HepG2 (cell line): Measurements from ENCODE around the gene ZNF800. TPM values are rescaled to one million over a fixed set of nuclear protein-coding genes. Genes with fewer than 3 reads are reported as not detected.

ENCODE experiments used
- ATAC-seq: fragments of 200-7000 bp; cut with Tn5 transposase; 3 replicates; pipeline ENCODE4 v1.9.1; 2020; ENCODE audit warnings: mild to moderate bottlenecking, moderate library complexity
- BruUV-seq: library from RNA; stranded (reverse); fragments of 400-500 nt; replicated peaks from 2 replicates; lab custom pipeline; 2021; lab: Mats Ljungman, UMichigan
- CTCF ChIA-PET: fragments of 300-600 bp; formaldehyde crosslinking; extraction: SDS; loops from one replicate; lab custom pipeline; 2021; ENCODE audit warnings: low total read pairs, inconsistent platforms, low intra/inter-chr PET ratio; lab: Yijun Ruan, JAX
- POLR2A ChIA-PET: fragments of 350-600 bp; sonication (Branson Sonifier 250); formaldehyde crosslinking; loops from one replicate; lab custom pipeline; 2020; ENCODE audit warnings: antibody characterized with exemption, inconsistent platforms; lab: Yijun Ruan, JAX
- DNase-seq: peaks from one replicate; pipeline ENCODE4 v3.0.0-alpha.2; 2015; ENCODE audit warnings: low spot score
- FAIRE-seq: peaks from 3 replicates; lab custom pipeline; 2011; peaks lifted over from hg19 to GRCh38; lab: Jason Lieb, UNC
- H2AFZ ChIP-seq: one replicate; pipeline ENCODE4 v1.6.1; 2011; ENCODE audit warnings: low read length, inconsistent platforms
- H3K27ac ChIP-seq: fragments of 300-600 bp; 3 replicates; pipeline ENCODE4 v1.8.0; 2011; ENCODE audit warnings: mixed run types, mild to moderate bottlenecking, mixed read lengths, low read length, inconsistent platforms; ENCODE audit not compliant: insufficient read depth; ENCODE audit errors: extremely low read length
- H3K27me3 ChIP-seq, 2 experiments: fragments of 200-600 bp in 1 of 2; 2 replicates in 1 of 2; 3 replicates in 1 of 2; pipeline versions ENCODE4 v1.6.0 to v1.8.0; 2011; ENCODE audit warnings: low read length in 2 of 2, mild to moderate bottlenecking in 2 of 2, moderate library complexity in 2 of 2, inconsistent platforms in 1 of 2; ENCODE audit not compliant: insufficient read depth in 2 of 2, control insufficient read depth in 1 of 2
- H3K36me3 ChIP-seq, 2 experiments: fragments of 200-600 bp in 1 of 2; replicated peaks in 1 of 2; 2 replicates in 1 of 2; 3 replicates in 1 of 2; pipeline versions ENCODE4 v1.5.1 to v1.8.0; 2011; ENCODE audit warnings: low read length in 2 of 2, inconsistent platforms in 1 of 2; ENCODE audit not compliant: insufficient read depth in 2 of 2, control insufficient read depth in 1 of 2
- H3K4me1 ChIP-seq: 2 replicates; pipeline ENCODE4 v1.5.1; 2012; ENCODE audit warnings: low read length, inconsistent platforms; ENCODE audit not compliant: insufficient read depth
- H3K4me2 ChIP-seq: 2 replicates; pipeline ENCODE4 v1.6.0; 2011; ENCODE audit warnings: low read depth, low read length, inconsistent platforms
- H3K4me3 ChIP-seq, 3 experiments: fragments of 200-600 bp in 1 of 3; sonication (generic), shearing (Covaris generic) in 1 of 3; replicated peaks in 1 of 3; 2 replicates each; pipeline ENCODE4 v1.5.1; 2011 to 2016; ENCODE audit warnings: low read length in 3 of 3, inconsistent platforms in 2 of 3, low read depth in 2 of 3, mild to moderate bottlenecking in 2 of 3, control low read depth in 1 of 3, mixed read lengths in 1 of 3; ENCODE audit not compliant: insufficient read depth in 1 of 3
- H3K79me2 ChIP-seq: one replicate; pipeline ENCODE4 v1.6.1; 2011; ENCODE audit warnings: low read length, inconsistent platforms; ENCODE audit not compliant: insufficient read depth
- H3K9ac ChIP-seq: 2 replicates; pipeline ENCODE4 v1.6.0; 2011; ENCODE audit warnings: mild to moderate bottlenecking, low read depth, low read length, inconsistent platforms; ENCODE audit not compliant: insufficient read depth
- H3K9me3 ChIP-seq: 2 replicates; pipeline ENCODE4 v1.5.1; 2012; ENCODE audit warnings: mild to moderate bottlenecking, low read length
- H4K20me1 ChIP-seq: 2 replicates; pipeline ENCODE4 v1.6.0; 2011; ENCODE audit warnings: inconsistent platforms, mild to moderate bottlenecking, low read length, moderate library complexity; ENCODE audit not compliant: insufficient read depth
- CENPT ChIP-seq: sonication (generic); formaldehyde crosslinking; IDR thresholded peaks from 2 replicates; pipeline ENCODE4 v1.8.0; 2022; ENCODE audit warnings: low read depth, mild to moderate bottlenecking, moderate library complexity, missing genetic modification reagents
- DNMT1 ChIP-seq: sonication (generic); formaldehyde crosslinking; IDR thresholded peaks from 2 replicates; pipeline ENCODE4 v1.5.1; 2020; ENCODE audit warnings: mild to moderate bottlenecking, missing genetic modification reagents
- FOXM1 ChIP-seq: sonication (generic); formaldehyde crosslinking; IDR thresholded peaks from 2 replicates; pipeline ENCODE4 v1.5.0; 2020; ENCODE audit warnings: missing genetic modification reagents
- KDM1A ChIP-seq: IDR thresholded peaks from 2 replicates; pipeline ENCODE4 v1.6.1; 2016; ENCODE audit warnings: missing compliant biosample characterization
- MTF1 ChIP-seq: sonication (generic); formaldehyde crosslinking; IDR thresholded peaks from 2 replicates; pipeline ENCODE4 v1.5.0; 2020; ENCODE audit warnings: missing genetic modification reagents
- SATB2 ChIP-seq: sonication (generic); formaldehyde crosslinking; IDR thresholded peaks from 2 replicates; pipeline ENCODE4 v1.5.0; 2020; ENCODE audit warnings: missing genetic modification reagents
- SKI ChIP-seq: fragments of 450-650 bp; IDR thresholded peaks from one replicate; pipeline ENCODE4 v1.6.1; 2018; ENCODE audit warnings: mild to moderate bottlenecking; ENCODE audit not compliant: partially characterized antibody
- SMARCC2 ChIP-seq: fragments of 450-650 bp; IDR thresholded peaks from 2 replicates; pipeline ENCODE4 v1.6.1; 2017; ENCODE audit warnings: antibody characterized with exemption, mild to moderate bottlenecking
- SP1 ChIP-seq, 2 experiments: fragments of 450-650 bp in 1 of 2; sonication (generic) in 1 of 2; formaldehyde crosslinking in 1 of 2; IDR thresholded peaks; 2 replicates each; pipeline versions ENCODE4 v1.4.0 to v1.6.1; 2016 to 2020; ENCODE audit warnings: missing genetic modification reagents in 1 of 2
- SP140L ChIP-seq: sonication (generic); formaldehyde crosslinking; IDR thresholded peaks from 2 replicates; pipeline ENCODE4 v1.4.0; 2020; ENCODE audit warnings: missing genetic modification reagents, borderline replicate concordance
- SRSF9 ChIP-seq: fragments of 200-400 bp; formaldehyde crosslinking; IDR thresholded peaks from 2 replicates; pipeline ENCODE4 v1.6.1; 2018; ENCODE audit warnings: borderline replicate concordance, mild to moderate bottlenecking, low read depth, low read length; ENCODE audit not compliant: insufficient read depth, poor library complexity, severe bottlenecking
- XRCC5 ChIP-seq: fragments of 200-400 bp; formaldehyde crosslinking; optimal IDR thresholded peaks from 2 replicates; pipeline ENCODE3; 2017; ENCODE audit warnings: mild to moderate bottlenecking, low read length
- ZBTB3 ChIP-seq: sonication (generic); formaldehyde crosslinking; IDR thresholded peaks from 2 replicates; pipeline ENCODE4 v1.4.0; 2020; ENCODE audit warnings: low read depth, mild to moderate bottlenecking, moderate library complexity, missing genetic modification reagents, borderline replicate concordance
- ZFP36 ChIP-seq: fragments of 150-350 bp; IDR thresholded peaks from 2 replicates; pipeline ENCODE4 v1.6.1; 2018; ENCODE audit warnings: borderline replicate concordance, low read length, low read depth; ENCODE audit not compliant: partially characterized antibody
- ZNF121 ChIP-seq: sonication (generic); formaldehyde crosslinking; IDR thresholded peaks from 2 replicates; pipeline ENCODE4 v1.5.0; 2020; ENCODE audit warnings: mild to moderate bottlenecking, missing genetic modification reagents
- ZNF230 ChIP-seq: sonication (generic); formaldehyde crosslinking; IDR thresholded peaks from 2 replicates; pipeline ENCODE4 v1.4.0; 2020; ENCODE audit warnings: mild to moderate bottlenecking, missing genetic modification reagents
- ZNF354B ChIP-seq: sonication (generic); formaldehyde crosslinking; IDR thresholded peaks from 2 replicates; pipeline ENCODE4 v1.8.0; 2022; ENCODE audit warnings: mild to moderate bottlenecking, missing genetic modification reagents
- ZNF629 ChIP-seq: sonication (generic); formaldehyde crosslinking; conservative IDR thresholded peaks from 2 replicates; pipeline ENCODE4 v1.5.0; 2020; ENCODE audit warnings: missing genetic modification reagents
- WGBS: methylation state at CpG from one replicate; pipeline ENCODE4 v1.1.6; 2017; ENCODE audit warnings: low lambda C conversion rate; 5-methylcytosine and 5-hydroxymethylcytosine counted together
- in situ Hi-C: cut with HindIII; loops from 2 replicates; pipeline ENCODE4 v1.10.0; 2017; ENCODE audit warnings: low pct_unique_long_range_greater_than_20kb; ENCODE audit not compliant: extremely low pct_ligation_motif_present
- intact Hi-C: fragments of 100-400 bp; cut with micrococcal nuclease; formaldehyde crosslinking; loops from one replicate; pipeline ENCODE4 v1.10.0; 2022; ENCODE audit not compliant: unreplicated experiment
- polyA plus RNA-seq, 8 experiments: library from polyadenylated mRNA; depleted of rRNA in 3 of 8; stranded (reverse) in 7 of 8; unstranded in 1 of 8; fragments of >200 nt; fragmentation: Illumina TruSeq in 4 of 8; extraction: Trizol in 4 of 8; gene quantifications; 2 replicates each; pipeline versions ENCODE4 v1.2.1 to v1.2.3, GENCODE V29; 2011 to 2016; ENCODE audit warnings: low read depth in 4 of 8, missing spikeins in 1 of 8, mixed read lengths in 1 of 8; ENCODE audit not compliant: insufficient read depth in 1 of 8
- total RNA-seq, 5 experiments: library from RNA; depleted of rRNA; stranded (reverse); fragments of >200 nt; fragmentation: Illumina TruSeq; extraction: Trizol; gene quantifications; 2 replicates each; pipeline ENCODE4 v1.2.3, GENCODE V29; 2016; ENCODE audit warnings: low read depth in 1 of 5
- TF ChIP-seq, protein P1 (sequence below), 2 experiments: sonication (generic) in 1 of 2; formaldehyde crosslinking in 1 of 2; IDR thresholded peaks; 2 replicates each; pipeline versions ENCODE4 v1.4.0 to v1.6.1; 2018 to 2020; ENCODE audit warnings: missing genetic modification reagents in 2 of 2, borderline replicate concordance in 1 of 2, low read depth in 1 of 2, mild to moderate bottlenecking in 1 of 2, missing biosample characterization in 1 of 2
- TF ChIP-seq, protein P2 (sequence below): sonication (generic); formaldehyde crosslinking; IDR thresholded peaks from 2 replicates; pipeline ENCODE4 v1.8.0; 2022; ENCODE audit warnings: missing genetic modification reagents, mild to moderate bottlenecking, inconsistent platforms, borderline replicate concordance
- TF ChIP-seq, protein P3 (sequence below): sonication (generic); formaldehyde crosslinking; IDR thresholded peaks from 2 replicates; pipeline ENCODE4 v1.9.0; 2022; ENCODE audit warnings: missing genetic modification reagents, mild to moderate bottlenecking, borderline replicate concordance

The ZNF800 gene
- total and polyA plus RNA-seq, 2 of the 13 experiments (the other 11 are each of a cell fraction or from before 2014, with no cell fraction given), result 7.1 to 12.7 TPM

DNA sequence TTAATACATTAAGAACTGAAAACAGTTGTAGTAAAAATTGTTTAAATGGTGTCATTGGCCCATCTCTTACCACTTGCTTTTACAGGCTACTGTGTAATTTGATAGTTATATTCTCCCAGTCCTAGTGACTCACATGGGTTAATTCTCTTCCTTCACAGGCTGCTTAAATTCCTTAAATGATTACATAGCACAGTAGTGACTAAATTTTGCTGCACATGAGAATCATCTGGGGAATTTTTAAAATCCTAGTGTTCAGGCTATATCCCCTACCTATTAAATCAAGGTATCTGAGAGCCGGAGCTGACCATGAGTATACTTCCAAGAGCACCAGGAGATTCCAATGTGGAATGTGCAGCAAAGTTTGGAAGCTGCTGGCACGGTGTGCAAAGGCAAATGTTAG is 45.3 kb upstream of the ZNF800 start (continued):
- TF ChIP-seq DNMT1, result no peak
- no peak for TF ChIP-seq SMARCC2
- no peak for TF ChIP-seq ZNF629 (CRISPR knock-in tag)
- TF ChIP-seq CENPT (CRISPR knock-in tag), result no peak
- no peak for TF ChIP-seq SKI
- TF ChIP-seq ZNF121 (CRISPR knock-in tag), result no peak
- no peak for TF ChIP-seq MTF1 (CRISPR knock-in tag)

DNA sequence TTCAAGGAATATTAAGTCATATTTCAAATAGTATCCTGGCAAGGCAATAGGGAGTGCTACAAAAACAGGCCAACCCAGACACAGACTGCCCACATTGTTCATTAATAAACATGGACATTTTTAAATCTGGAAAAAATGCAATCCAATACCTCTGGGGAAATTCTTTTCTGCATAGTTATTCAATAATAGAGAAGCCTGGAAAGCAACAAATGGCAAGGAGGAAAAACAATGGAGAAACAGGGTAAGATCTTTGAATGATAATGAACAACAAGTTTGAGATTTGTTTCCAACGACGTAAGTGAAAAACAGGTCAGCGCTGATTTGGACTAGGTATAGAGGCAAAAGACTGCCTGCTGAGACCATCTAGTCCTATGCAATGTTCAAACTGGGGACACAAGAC is 44.7 kb upstream of the ZNF800 start:
- Histone ChIP-seq H3K79me2 (no peaks in the 10 kb centered on the region), H3K27ac (no peak overlapping the region), H3K27me3 (no peaks in the 10 kb centered on the region), H3K4me2 (no peak overlapping the region), H3K9me3 (no peaks in the 10 kb centered on the region), H2AFZ (no peak overlapping the region), H4K20me1 (no peaks in the 10 kb centered on the region), H3K36me3 (no peaks in the 10 kb centered on the region), H3K4me3 (no peak overlapping the region), H3K9ac (no peak overlapping the region), H3K4me1 (no peaks in the 10 kb centered on the region)
- no TSS peak for BruUV-seq
- FAIRE-seq (no peak), ATAC-seq (no peak), DNase-seq (no peak)
- intact Hi-C loops, result no loop called here
- ChIA-PET POLR2A (no interaction called here), CTCF (no interaction called here)
- in situ Hi-C loops, result no loop called here
- WGBS, result 95% methylated on average over 3 of the region's 3 CpGs
- no peak for TF ChIP-seq ZFP36
- TF ChIP-seq, protein P1, sequence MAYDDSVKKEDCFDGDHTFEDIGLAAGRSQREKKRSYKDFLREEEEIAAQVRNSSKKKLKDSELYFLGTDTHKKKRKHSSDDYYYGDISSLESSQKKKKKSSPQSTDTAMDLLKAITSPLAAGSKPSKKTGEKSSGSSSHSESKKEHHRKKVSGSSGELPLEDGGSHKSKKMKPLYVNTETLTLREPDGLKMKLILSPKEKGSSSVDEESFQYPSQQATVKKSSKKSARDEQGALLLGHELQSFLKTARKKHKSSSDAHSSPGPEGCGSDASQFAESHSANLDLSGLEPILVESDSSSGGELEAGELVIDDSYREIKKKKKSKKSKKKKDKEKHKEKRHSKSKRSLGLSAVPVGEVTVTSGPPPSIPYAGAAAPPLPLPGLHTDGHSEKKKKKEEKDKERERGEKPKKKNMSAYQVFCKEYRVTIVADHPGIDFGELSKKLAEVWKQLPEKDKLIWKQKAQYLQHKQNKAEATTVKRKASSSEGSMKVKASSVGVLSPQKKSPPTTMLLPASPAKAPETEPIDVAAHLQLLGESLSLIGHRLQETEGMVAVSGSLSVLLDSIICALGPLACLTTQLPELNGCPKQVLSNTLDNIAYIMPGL (CRISPR knock-in tag; IDR thresholded peaks at IDR 0.05; ENCODE audit: borderline replicate concordance in 1 of 2, low read depth in 1 of 2), result no peak
- TF ChIP-seq SP1 (IDR thresholded peaks at IDR 0.05), result no peak
- TF ChIP-seq SP1 (CRISPR knock-in tag; IDR thresholded peaks at IDR 0.05), result no peak
- no peak for TF ChIP-seq SRSF9
- no peak for TF ChIP-seq FOXM1 (CRISPR knock-in tag)
- TF ChIP-seq XRCC5, result no peak
- TF ChIP-seq ZBTB3, result no peak
- no peak for TF ChIP-seq ZNF354B
- TF ChIP-seq SP140L, result no peak
- no peak for TF ChIP-seq KDM1A (CRISPR knock-in tag)
- TF ChIP-seq, protein P2, sequence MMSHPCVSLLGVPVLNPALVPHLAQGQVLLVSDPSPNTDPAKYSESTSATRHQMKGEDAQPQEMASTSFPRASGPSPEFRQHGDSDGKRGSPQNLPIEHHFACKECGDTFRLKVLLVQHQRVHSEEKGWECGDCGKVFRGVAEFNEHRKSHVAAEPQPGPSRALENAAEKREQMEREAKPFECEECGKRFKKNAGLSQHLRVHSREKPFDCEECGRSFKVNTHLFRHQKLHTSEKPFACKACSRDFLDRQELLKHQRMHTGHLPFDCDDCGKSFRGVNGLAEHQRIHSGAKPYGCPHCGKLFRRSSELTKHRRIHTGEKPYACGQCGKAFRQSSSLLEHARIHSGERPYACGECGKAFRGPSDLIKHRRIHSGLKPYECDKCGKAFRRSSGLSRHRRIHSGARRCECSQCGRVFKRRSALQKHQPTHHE (CRISPR knock-in tag), result no peak
- TF ChIP-seq ZNF230 (CRISPR knock-in tag), result no peak
- TF ChIP-seq, protein P3, sequence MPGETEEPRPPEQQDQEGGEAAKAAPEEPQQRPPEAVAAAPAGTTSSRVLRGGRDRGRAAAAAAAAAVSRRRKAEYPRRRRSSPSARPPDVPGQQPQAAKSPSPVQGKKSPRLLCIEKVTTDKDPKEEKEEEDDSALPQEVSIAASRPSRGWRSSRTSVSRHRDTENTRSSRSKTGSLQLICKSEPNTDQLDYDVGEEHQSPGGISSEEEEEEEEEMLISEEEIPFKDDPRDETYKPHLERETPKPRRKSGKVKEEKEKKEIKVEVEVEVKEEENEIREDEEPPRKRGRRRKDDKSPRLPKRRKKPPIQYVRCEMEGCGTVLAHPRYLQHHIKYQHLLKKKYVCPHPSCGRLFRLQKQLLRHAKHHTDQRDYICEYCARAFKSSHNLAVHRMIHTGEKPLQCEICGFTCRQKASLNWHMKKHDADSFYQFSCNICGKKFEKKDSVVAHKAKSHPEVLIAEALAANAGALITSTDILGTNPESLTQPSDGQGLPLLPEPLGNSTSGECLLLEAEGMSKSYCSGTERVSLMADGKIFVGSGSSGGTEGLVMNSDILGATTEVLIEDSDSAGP (CRISPR knock-in tag), result no peak
- no peak for TF ChIP-seq SATB2 (CRISPR knock-in tag)
